Osteocyte (in vitro differentiated cells): ENCODE measurements around the gene DIAPH2. TPM values are rescaled to one million over a fixed set of nuclear protein-coding genes. Genes with fewer than 3 reads are reported as not detected.

ENCODE experiments used
- DNase-seq: peaks from one replicate; pipeline ENCODE4 v3.0.0; 2021; ENCODE audit warnings: mixed read lengths; ENCODE audit not compliant: unreplicated experiment; ENCODE audit errors: extremely low spot score
- H3K27ac Mint-ChIP-seq: one replicate; pipeline ENCODE4 v1.8.0; 2021; ENCODE audit warnings: mild to moderate bottlenecking, mixed read lengths; ENCODE audit not compliant: unreplicated experiment
- H3K27me3 Mint-ChIP-seq: one replicate; pipeline ENCODE4 v1.8.0; 2021; ENCODE audit warnings: mixed read lengths; ENCODE audit not compliant: unreplicated experiment
- H3K36me3 Mint-ChIP-seq: one replicate; pipeline ENCODE4 v1.8.0; 2021; ENCODE audit warnings: mixed read lengths; ENCODE audit not compliant: unreplicated experiment
- H3K4me1 Mint-ChIP-seq: one replicate; pipeline ENCODE4 v1.8.0; 2021; ENCODE audit warnings: mixed read lengths; ENCODE audit not compliant: unreplicated experiment
- H3K4me3 Mint-ChIP-seq: one replicate; pipeline ENCODE4 v1.8.0; 2021; ENCODE audit warnings: mild to moderate bottlenecking, moderate library complexity, mixed read lengths; ENCODE audit not compliant: unreplicated experiment
- H3K9me3 Mint-ChIP-seq: one replicate; pipeline ENCODE4 v1.8.0; 2021; ENCODE audit warnings: mixed read lengths; ENCODE audit not compliant: unreplicated experiment
- CTCF ChIP-seq: fragments of 200-600 bp; sonication (generic); IDR thresholded peaks from 2 replicates; pipeline ENCODE4 v1.5.0; 2021; ENCODE audit warnings: antibody characterized with exemption, mild to moderate bottlenecking, moderate library complexity
- total RNA-seq: library from RNA; stranded (reverse); gene quantifications from 2 replicates; pipeline ENCODE4 v1.2.1, GENCODE V29; 2021

DIAPH2 gene
- total RNA-seq, 1 donor from 2014 or later, result 9.3 TPM

- DNase-seq, result no peak
- Mint-ChIP-seq H3K4me1 (no peaks in the 10 kb centered on the region), H3K27me3 (no peaks in the 10 kb centered on the region), H3K9me3 (peaks cover 10% of the 10 kb centered on the region), H3K36me3 (no peaks in the 10 kb centered on the region), H3K4me3 (no peak overlapping the region), H3K27ac (no peak overlapping the region)
- no peak for TF ChIP-seq CTCF
Observed at GRCh38 chrX:97539970-97540519, 855.4 kb downstream of the DIAPH2 start.

GRCh38 chrX:97547877-97548578 is 863.4 kb downstream of the DIAPH2 start:
- Mint-ChIP-seq H3K4me3 (no peak overlapping the region), H3K27me3 (no peaks in the 10 kb centered on the region), H3K36me3 (no peaks in the 10 kb centered on the region), H3K4me1 (no peaks in the 10 kb centered on the region), H3K27ac (no peak overlapping the region), H3K9me3 (no peaks in the 10 kb centered on the region)
- DNase-seq, result no peak
- TF ChIP-seq CTCF, result no peak

- no peak for TF ChIP-seq CTCF
- Mint-ChIP-seq H3K4me1 (no peaks in the 10 kb centered on the region), H3K4me3 (no peak overlapping the region), H3K9me3 (peaks cover 1% of the 10 kb centered on the region), H3K36me3 (no peaks in the 10 kb centered on the region), H3K27me3 (no peaks in the 10 kb centered on the region), H3K27ac (no peak overlapping the region)
- no peak for DNase-seq
Observed at GRCh38 chrX:97551821-97552220, 867.2 kb downstream of the DIAPH2 start.

GRCh38 chrX:97553833-97554232 is 869.2 kb downstream of the DIAPH2 start:
- no peaks in the 10 kb centered on the region for H3K36me3 Mint-ChIP-seq
- H3K27me3 Mint-ChIP-seq, result no peaks in the 10 kb centered on the region
- H3K9me3 Mint-ChIP-seq, result peaks cover 3% of the 10 kb centered on the region
- no peaks in the 10 kb centered on the region for H3K4me1 Mint-ChIP-seq
- DNase-seq, result no peak
- no peak overlapping the region for H3K27ac Mint-ChIP-seq
- TF ChIP-seq CTCF, result no peak
- no peak overlapping the region for H3K4me3 Mint-ChIP-seq

GRCh38 chrX:97556359-97556758 is 871.7 kb downstream of the DIAPH2 start:
- no peak for DNase-seq
- TF ChIP-seq CTCF, result no peak
- H3K9me3 Mint-ChIP-seq, result peaks cover 8% of the 10 kb centered on the region
- no peaks in the 10 kb centered on the region for H3K36me3 Mint-ChIP-seq
- no peaks in the 10 kb centered on the region for H3K27me3 Mint-ChIP-seq
- H3K4me1 Mint-ChIP-seq, result no peaks in the 10 kb centered on the region
- no peak overlapping the region for H3K4me3 Mint-ChIP-seq
- H3K27ac Mint-ChIP-seq, result no peak overlapping the region
